ENCODE data around the gene BMERB1.

GRCh38 chr16:15425861-15426260 lies 8.5 kb upstream of the BMERB1 start:
- TF ChIP-seq CTCF (optimal IDR thresholded peaks at IDR 0.05 in 1 of 3, IDR thresholded peaks at IDR 0.05 in 1 of 3, conservative IDR thresholded peaks at IDR 0.05 in 1 of 3; ENCODE audit: extremely low read depth in 1 of 3, insufficient read depth in 2 of 3, low read length in 3 of 3) (no peak), EZH2 (IDR thresholded peaks at IDR 0.05; ENCODE audit: low read length) (no peak)

Data from keratinocyte (primary cell).